NCI-H446 (cell line): ENCODE results near the gene CCDC154.
"Not testable (repeated sequence)": the region's sequence is repeated elsewhere in the genome, so short reads cannot be mapped to it uniquely, and the experiment has no call there.

Source experiments
- DNase-seq, 2 experiments: peaks; one replicate each; lab custom pipeline; 2025; lab: John Stamatoyannopoulos, UW

The CCDC154 gene

GRCh38 chr16:1443980-1444729 lies at the start of gene CCDC154:
TSS of gene CCDC154 (minus strand) at chr16:1444556. CDS start at chr16:1444322, 234 bp downstream.
- DNase-seq, result no peak

DNA sequence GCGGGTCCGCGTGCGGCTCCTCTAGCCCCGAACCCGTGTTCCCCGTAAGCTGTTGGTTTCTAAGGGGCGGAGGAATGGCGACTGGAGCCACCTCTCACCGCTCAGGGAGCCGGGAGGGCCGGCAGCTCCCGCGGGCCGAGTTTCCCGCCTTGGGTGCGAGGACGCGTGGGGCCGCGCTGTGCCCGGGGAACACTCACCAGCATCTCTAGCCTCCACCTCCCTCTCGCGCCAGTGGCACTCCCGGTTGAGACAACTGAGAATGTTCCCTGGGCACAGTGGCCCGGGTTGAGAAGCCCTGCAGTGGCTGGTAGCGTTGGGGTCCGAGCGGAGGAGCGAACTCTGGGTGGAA lies 49.4 kb upstream of the CCDC154 start:
- no peak for DNase-seq

GRCh38 chr16:1492923-1493745 lies 48.8 kb upstream of the CCDC154 start, which contains the start of gene TELO2:
TSS of gene TELO2 (plus strand) at chr16:1493360. CDS start at chr16:1494282, 922 bp downstream.
- DNase-seq, result peak; percentile 39 to 86

GRCh38 chr16:1492082-1492922 lies 47.9 kb upstream of the CCDC154 start:
- DNase-seq, result no peak

DNA sequence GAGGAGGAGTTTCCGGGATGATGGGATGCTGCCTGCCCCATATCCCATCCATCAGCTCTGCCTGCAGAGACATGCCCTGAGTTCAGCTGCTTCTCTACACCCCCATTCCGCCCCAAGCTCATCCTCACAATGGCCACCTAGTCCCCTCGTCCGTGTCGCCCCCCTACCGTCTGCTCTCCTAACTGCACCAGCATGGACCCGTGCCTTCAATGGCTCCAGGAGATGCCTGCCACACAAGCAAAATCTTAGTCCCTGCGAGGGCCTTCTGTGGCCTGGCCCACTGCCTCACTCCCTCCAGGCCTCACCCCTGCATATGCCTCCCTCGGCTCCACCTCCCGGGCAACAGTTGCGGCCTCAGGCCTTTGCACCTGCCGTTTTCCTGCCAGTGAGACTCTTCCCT lies 47.0 kb upstream of the CCDC154 start:
- no peak for DNase-seq

- no peak for DNase-seq
Observed at GRCh38 chr16:1489077-1489476, 44.7 kb upstream of the CCDC154 start.

DNA sequence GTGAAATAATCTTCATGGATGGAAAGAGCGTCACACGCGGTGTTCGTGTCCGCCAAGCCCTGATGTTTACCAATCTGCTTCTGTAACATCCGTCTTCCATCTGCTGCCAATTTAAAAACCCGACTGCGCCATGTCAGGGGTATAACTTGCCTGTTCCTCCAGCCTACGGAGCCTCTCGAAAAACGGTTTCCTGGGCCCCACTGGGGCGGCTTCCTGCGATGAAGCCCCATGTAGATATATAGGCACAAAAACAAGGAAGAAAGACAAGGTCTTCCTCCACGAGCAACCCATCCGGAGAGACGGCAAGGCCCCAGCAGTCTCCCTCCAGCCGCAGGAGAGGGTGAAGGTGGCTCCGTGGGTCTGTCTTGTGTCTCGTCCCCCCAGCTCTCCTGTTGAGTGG lies 44.3 kb upstream of the CCDC154 start, which contains the start of gene PTX4:
Gene PTX4 (minus strand): TSS at position 326 of the 400 bp plus-strand sequence. CDS start 35 bp downstream, at position 291.
- DNase-seq, result no peak

DNA sequence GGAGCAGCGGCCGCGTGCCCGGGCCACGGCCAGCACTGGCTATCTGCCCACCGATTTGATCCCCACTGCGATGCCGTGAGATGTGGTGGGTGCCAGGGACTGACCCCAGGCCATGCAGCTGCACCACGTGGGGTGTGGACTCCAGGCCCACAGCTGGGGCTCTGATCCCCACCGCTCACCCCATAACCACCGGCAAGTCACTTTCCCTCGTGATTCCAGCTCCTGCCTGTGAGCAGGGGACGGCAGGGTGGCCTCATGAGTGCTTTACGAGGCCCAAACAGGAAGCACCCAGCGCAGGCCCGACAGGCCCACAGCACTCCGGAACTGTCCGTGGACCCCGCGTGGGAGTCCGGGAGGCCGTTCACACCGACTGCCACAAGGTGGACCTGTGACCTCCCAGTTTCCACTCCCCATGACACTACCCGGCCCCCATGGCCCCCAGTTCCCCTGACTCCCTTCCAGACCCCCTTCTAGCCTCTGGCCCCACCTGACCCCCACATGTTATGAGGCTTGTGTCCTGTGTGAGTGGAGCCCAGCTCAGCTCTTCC lies 43.8 kb upstream of the CCDC154 start:
- no peak for DNase-seq

GRCh38 chr16:1487395-1488053 lies 43.2 kb upstream of the CCDC154 start:
- no peak for DNase-seq

GRCh38 chr16:1486551-1487390 lies 42.4 kb upstream of the CCDC154 start:
- no peak for DNase-seq

DNA sequence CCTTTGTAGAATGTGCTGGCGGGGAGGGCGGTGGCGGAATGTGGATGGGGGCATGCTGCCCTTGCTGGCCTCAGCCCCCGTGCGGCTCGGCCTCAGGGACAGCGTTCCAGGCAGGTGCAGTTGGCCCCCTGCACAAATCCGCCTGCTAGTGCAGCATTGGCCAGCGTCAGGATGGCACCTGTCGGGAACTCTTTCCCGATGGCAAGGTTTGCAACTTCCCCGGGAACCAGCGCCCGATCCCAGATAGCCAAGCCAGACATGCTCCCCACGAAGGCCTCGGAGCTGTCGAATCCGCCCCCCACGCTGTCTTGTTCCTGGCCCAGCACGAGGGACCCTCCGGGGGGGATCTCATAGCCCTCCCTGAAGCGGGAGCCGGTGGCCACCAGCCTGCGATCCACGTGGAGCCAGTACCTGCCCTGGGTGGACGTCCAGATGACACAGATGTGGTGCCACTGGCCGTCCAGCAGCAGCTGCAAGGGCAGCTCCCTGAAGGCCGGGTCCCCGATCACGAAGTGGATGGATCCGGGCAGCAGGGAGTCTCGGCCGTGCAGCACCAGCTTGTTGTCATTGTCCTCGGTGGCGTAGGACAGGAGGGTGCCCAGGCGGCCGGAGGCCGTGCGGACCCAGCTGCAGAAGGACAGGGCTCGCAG lies 41.6 kb upstream of the CCDC154 start:
- DNase-seq, result no peak

DNA sequence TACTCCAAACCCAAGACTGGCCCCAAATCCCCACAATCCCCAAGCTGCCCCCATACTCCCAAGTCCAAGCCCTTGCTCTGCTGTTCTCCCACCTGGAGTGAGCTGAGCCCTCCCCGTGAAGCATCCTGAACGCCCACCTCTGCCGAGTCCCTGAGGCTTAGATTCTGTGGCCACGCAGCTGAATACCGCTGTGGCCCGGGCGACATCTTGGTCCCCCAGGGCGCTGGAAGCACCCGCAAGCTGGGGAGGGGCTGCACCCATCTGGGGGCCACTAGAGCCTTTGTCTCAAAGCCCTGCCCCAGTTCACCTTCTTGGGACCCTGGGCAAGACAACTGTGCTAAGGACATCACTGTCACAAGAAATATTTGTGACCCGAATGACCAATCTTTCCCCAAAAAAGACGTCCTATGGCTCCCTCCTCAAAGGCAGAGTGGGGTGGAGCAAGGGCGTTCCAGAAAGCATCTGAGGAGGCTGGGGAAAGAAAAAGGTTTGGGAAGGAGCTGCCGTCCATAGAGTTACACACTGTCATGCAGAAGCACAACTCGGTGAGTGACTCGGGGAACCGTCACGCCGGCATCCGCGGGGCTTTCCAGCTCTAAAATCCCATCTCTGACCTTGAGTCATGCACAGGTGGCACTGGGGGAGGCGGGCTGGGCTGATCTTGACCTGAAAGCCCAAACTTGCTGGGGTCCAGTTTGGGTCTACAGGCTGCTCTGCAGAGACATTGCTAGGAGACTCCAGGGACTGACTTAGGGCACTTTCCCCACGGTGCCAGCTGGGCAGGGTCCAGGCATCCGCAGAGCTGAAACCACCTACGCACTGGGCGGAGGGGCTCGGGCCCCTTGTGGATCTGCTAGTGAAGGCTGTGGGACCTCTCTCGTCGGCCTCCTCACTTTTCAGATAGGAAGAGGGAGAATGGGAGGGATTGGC lies 37.8 kb upstream of the CCDC154 start:
- DNase-seq, result no peak

- not testable (repeated sequence) for DNase-seq
Observed at GRCh38 chr16:1478937-1479336, 34.6 kb upstream of the CCDC154 start.

- DNase-seq, result no peak
Observed at GRCh38 chr16:1477033-1477432, 32.7 kb upstream of the CCDC154 start.

- DNase-seq, result no peak
Observed at GRCh38 chr16:1475552-1476114, 31.3 kb upstream of the CCDC154 start.

DNA sequence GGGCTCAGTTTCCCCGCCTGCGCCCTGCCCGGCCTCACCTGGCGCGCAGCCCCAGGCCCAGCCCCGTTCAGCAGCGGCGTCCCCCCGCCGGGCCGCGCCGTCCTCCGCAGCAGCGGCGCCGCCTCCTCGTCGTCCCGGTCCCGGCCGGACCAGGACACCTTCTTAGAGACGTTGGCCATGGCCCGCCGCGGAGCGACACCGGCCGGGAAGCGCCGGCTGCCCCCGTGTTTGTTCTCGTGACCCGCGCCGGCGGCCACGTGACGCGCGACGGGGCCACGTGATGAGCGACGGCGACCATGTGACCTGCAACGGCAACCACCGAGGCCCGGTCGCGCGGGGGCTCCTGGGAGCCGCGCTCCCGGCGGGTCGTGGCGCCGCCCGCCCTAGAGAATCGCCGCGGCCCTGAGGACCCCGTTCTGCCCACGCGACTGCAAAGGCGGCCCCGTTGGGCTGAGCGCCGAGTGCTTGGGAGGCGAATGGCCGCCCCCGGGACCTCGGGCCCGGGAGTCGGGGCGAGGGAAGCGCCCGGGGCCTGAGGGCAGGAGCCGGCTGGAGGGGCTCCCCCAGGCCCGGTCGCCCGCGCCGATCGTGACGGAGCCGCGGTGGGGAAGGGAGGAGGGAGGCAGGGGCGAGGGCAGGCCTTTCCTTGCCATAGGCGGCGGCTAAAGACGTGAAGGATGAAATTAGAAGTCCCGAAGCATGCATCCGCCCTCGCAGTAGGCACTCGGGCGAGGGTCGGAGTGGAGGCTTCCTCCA lies 30.6 kb upstream of the CCDC154 start, which contains the start of gene CLCN7:
Gene CLCN7 (minus strand): TSS at position 233 of the 756 bp plus-strand sequence. CDS start 54 bp downstream, at position 179.
- DNase-seq, result peak; percentile 59 to 81

GRCh38 chr16:1474082-1474795 lies 29.9 kb upstream of the CCDC154 start:
- DNase-seq, result no peak
